Body of pancreas (tissue), 4 donors: Measurements from ENCODE around the gene ALS2CL.

ENCODE experiments used
- POLR2A ChIP-seq, 3 donors: fragments of 450-650 bp; IDR thresholded peaks; one replicate each; pipeline ENCODE4 v1.6.1; 2016; ENCODE audit warnings: antibody characterized with exemption in 3 of 3, mild to moderate bottlenecking in 2 of 3
- TF ChIP-seq, protein P1 (sequence below), 7 experiments: fragments of 450-650 bp in 4 of 7; fragments of 200-600 bp in 3 of 7; sonication (generic) in 3 of 7; IDR thresholded peaks; one replicate each; pipeline ENCODE4 v1.5.1; 2016 to 2019; ENCODE audit warnings: antibody characterized with exemption in 7 of 7

DNA sequence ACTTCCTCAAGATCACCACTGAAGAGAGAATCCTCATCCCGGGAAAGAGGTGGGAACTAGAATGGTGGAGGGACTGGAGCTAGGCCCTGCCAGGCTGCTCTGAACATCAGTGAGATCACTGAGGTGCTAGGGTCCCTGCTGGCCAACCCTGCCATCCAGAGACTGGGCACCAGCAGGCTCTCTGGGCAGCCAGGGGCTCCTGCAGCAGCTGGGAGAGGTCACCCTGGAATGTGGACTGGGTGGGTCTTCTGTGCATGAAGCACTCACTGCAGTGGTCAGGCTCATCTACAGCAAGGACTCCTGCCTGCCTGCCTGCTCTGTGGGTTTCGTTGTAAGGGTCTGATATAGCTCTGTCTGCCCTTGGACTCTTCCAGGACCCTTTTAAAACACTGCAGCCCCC lies 24.9 kb downstream of the ALS2CL start:
- TF ChIP-seq, protein P1, sequence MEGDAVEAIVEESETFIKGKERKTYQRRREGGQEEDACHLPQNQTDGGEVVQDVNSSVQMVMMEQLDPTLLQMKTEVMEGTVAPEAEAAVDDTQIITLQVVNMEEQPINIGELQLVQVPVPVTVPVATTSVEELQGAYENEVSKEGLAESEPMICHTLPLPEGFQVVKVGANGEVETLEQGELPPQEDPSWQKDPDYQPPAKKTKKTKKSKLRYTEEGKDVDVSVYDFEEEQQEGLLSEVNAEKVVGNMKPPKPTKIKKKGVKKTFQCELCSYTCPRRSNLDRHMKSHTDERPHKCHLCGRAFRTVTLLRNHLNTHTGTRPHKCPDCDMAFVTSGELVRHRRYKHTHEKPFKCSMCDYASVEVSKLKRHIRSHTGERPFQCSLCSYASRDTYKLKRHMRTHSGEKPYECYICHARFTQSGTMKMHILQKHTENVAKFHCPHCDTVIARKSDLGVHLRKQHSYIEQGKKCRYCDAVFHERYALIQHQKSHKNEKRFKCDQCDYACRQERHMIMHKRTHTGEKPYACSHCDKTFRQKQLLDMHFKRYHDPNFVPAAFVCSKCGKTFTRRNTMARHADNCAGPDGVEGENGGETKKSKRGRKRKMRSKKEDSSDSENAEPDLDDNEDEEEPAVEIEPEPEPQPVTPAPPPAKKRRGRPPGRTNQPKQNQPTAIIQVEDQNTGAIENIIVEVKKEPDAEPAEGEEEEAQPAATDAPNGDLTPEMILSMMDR (IDR thresholded peaks at IDR 0.05): no peak
- no peak for TF ChIP-seq POLR2A (IDR thresholded peaks at IDR 0.05)
